NCI-H1092 (cell line): Measurements from ENCODE around the gene CCDC178.

Experiments
- DNase-seq: peaks from one replicate; lab custom pipeline; 2025; lab: John Stamatoyannopoulos, UW

CCDC178 gene

DNA sequence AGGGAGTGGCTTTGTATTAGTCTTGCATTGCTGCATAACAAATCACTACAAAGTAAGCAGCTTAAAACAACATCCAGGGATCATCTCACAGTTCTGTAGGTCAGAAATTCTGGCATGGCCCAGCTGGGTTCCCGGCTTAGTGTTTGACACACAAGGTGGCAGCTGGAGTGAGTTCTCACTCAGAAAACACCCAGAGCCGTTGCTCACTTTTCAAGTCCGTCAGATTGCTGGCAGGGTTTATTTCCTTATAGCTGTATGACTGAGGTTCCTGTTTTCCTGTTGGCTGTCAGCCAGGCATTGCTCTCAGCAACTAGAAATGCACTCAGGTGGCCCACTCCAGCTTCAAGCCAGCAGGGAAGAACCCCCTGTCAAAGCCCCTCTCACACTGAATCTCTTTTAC, 324.1 kb downstream of the CCDC178 start:
- peak; percentile 25 for DNase-seq

DNA sequence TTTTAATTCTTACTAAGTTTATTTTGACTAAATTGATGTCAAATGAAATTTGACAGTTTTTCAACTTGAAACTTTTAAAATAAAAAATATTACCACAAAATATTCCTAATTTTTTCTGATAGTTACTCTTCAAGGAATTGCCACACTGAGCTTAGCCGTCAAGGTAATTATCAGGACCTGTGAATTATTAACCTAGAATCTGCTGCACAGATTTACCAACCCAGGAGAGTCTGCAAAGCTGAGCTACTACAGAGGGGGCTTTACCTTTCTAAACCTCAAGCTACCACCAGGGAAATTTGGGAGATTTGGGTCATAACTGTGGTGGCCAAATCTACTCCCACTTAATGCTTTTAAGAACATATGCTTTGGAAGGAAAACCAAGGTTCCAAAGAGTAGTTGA, 324.6 kb downstream of the CCDC178 start:
- no peak for DNase-seq

DNA sequence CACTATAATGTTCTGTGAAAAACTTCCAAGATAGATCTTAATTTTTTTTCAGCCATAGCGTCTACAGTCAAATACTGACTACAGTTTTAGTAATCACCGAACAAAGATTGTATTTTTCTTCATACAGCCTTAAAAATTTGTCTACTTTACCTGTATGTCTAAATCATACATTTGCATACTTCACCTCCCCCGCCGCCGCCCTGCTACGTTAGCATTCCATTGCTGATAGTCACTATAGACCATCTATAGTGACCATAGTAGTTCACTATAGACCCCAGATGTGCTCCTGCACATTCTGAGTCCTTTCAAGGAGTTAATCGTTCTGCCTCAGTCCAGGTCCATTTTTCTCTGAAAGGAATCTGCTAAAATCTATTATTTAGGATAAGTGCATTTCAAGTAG, 325.0 kb downstream of the CCDC178 start:
- DNase-seq = no peak

DNA sequence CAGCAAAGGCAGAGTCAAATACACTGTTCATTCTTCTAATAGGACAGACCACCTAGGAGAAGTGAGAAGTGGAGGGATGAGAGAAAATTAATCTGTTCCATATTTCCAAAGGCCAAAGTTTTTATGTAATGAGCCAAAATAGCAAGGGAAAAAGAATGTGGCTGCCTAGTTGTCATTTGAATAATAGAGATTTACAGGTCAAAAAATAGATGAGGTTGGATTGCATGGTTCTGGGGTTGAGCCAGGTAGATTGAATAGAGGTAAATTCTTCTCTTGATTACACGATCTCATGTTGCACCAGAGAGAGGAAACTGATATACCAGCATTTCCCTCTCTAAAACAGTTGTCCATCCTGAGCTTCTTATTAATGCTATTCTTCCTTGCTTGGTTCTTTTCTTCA, 325.8 kb downstream of the CCDC178 start:
- no peak for DNase-seq

DNA sequence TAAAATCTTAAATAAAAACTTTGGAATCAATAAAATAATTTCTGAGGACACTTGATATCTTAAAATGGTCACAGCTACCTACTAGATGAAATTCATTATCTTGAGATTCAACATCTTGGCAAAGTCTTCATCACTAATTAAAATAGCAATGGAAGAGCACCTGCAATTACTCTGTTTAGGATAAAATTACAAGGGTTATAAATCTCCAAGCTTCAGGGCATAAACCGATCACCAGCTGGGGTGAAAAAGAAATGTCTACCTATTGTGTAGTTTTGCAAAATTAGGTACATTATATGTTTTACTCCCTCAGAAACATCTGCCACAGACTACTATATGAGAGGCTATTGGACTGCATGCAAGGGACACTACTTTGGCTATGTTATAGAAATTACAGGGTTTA, 327.1 kb downstream of the CCDC178 start:
- DNase-seq = no peak

DNA sequence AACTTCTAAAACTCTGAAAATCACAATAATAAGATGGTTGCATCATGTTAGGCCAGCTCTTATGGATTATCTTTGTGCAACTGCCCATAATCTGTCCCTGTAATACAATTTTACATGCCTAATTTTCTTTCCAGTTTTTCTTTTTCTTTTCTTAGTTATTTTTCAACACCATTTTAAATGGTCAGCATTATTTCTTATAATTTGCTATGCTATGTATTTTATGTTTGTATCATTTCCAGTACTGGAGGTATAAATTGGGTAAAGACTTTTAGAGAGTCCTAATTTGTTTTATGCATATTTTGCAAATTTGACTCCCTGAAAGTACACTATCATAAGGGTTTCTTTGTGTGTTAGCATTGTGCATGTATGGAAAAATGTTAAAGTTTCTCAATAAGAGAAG, 333.0 kb downstream of the CCDC178 start:
- no peak for DNase-seq

DNA sequence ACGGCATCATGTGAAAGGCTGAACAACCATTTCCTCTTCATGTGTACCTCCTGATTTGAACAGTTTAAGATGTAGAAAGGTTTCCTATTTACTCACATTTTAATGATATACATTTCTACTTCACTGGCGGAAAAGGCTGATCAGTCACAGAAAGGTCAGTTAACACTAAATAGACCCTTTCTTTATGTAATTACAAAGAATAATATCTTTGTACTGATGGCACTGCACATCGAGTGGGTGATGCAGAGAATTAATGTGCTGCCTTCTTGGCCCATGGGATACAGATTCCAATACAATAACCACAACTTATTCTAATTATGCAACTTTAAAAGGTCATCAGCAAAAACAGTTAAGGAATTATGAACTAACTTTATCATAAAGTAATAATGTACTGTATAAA, 339.2 kb downstream of the CCDC178 start:
- no peak for DNase-seq

DNA sequence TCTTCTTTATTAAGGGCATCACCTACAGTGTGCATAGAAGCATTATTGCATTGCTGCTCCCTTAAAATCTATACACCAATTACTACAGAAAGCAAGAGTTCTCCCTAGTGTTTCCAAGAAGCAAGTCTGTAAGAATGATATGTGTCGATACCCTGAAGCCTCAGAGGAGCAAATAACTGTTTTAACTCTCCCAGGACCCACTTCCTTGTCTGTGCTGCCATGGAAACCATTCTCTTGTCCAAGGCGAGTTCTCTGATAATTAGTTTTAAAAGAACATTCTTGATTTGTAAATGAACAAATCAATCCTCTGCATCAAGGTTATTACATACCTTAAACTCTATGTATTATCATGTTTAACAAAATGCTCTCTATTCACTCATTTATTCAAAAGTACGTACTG, 340.9 kb downstream of the CCDC178 start:
- no peak for DNase-seq

DNA sequence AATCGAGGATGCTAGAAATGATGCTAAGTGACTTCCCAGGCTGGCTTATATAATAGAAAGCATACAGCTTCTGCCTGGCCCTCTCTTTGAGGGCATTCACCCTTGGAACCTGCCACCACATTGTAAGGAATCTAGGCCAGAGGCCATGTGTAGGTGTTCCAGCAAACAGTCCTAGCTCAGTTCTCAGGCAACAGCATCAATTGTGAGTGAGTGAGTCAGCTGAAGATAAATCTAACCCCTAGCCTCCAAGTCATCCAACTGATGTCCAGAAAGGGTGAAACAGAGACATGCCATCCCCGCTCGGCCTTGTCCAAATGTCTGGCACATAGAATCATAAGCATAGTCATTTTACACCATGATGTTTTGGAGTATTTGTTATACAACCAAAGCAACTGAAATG, 343.4 kb downstream of the CCDC178 start:
- no peak for DNase-seq

DNA sequence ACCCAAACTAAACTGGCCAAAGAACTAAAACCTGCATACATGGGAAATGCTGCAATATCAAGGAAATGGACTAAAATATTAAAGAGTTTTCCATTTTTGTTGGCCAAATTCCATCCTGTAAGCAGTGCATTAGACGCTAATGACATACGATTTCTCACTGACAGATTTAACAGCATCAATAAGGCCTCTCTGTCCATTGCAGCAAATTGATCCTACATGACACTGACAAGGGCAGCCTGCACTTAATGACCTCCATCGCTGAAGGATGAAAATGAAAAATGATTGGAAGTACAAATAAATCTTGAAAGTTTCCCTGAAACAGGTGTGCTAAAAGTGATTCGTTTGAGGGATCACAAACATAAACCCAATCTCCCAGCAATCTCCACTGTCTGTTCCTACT, 350.1 kb downstream of the CCDC178 start:
- DNase-seq = no peak

DNA sequence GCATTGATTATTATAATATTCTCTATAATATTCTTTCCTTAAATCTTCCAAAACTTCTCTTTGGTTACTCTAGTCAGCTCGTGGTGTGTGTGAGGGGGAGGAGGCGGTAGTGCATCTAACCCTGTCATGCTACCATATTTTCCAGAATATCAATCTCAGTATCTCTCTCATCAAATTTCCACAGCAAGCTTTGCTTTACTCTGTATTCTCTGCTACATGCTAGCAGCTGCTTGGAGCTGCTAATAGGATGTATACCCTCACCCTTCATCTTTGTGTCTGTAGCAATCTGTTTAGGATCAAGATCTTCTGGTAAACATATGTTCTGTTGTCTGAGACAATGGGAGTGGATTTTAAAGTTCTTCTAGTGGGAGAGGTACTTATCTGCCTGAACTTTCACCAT, 363.9 kb downstream of the CCDC178 start:
- DNase-seq = no peak

DNA sequence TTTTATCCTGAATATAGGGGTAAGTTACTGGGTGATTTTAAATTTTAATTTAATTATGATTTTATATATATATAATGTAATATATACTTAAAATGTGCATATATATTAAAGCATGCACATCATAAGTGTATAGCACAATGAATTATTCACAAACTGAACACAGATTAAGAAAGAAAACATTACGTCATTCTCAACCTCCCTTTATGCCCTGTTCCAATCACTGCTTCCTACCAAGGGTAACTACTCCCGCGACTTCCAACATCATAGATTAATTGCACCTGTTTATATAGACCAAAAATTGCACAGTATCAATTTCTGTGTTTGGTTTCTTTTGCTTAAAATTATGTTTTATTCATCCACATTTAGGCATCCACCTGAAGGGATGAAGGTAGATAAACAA, 366.4 kb downstream of the CCDC178 start:
- DNase-seq = no peak

DNA sequence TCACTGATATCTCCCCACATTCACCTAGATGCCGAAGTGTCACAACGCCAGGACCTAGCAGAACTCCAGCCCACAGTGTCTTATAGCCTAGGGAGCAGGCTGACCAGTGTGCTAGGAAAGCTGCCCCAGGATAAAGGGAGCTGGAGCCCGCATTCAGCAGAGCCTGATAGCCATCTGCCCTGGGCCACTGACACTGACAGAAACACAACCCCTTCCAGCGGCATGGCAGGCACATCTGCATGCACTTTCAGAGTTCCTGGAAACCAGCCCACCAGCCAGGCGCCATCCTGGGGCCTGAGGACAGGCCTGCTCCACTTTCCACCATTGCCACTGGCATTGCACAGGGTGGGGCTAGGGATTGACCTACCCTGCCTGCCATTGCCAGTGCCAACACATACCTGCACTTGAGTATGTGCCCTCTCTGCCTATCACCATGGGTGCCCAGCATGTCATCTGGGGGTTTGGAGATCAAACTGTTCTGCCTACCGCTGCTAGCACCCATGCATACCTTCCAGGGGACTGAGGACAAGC, 377.6 kb downstream of the CCDC178 start:
- no peak for DNase-seq

DNA sequence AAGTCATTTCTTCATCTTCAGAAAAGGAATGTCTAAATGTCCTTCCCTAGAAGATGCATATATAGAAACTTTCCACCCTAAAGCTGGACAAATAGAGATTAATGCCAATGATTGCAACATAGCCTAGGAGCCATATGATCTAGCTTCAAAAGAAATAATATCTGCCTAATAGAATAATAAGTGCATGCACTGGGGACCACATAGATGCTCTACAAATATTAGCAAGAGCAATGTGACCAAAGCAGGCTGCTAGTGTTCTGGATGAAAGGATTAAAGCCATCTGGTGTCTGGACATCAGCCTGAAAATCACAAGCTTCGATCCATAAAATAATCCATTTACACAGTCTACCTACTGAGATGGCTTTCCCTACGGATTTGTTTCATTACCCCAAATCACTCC, 387.6 kb downstream of the CCDC178 start:
- peak; percentile 4 for DNase-seq

DNA sequence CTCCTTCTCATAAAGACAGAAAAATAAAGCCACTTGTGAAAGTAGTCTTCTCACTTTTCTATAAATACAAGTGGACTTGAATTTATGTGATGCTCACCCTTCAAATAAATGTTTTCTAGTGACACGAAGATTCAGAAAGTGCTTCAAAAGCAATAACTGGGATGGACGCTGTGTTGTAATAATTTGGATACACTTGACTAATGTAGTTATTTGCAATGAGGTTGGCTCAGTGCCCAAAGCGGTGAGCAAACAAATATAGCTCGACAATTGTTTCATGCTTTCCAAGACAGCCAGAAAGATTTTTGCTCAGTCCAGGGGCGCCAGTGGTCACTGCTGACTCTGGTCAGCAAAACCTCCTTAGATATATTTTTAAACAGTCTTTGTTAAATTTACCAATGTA, 389.1 kb downstream of the CCDC178 start:
- peak; percentile 87 for DNase-seq

DNA sequence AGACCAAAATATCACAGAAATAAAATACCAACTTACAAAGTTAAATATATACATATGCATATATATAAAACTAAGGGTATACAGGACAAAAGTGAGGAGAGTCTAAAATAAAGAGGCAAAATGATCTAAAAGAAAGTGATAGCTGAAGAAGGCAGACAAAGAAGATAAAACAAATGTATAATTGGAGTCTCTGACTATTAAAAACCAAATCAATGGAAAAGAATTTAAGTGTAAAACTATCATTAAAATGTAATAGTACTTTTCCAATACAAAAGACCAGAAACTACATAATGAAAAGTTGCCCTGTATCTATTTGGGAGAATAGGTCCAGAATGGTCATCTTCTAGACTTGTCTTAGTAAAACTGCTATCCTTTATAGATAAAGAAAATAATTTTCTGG, 400.3 kb downstream of the CCDC178 start:
- no peak for DNase-seq

DNA sequence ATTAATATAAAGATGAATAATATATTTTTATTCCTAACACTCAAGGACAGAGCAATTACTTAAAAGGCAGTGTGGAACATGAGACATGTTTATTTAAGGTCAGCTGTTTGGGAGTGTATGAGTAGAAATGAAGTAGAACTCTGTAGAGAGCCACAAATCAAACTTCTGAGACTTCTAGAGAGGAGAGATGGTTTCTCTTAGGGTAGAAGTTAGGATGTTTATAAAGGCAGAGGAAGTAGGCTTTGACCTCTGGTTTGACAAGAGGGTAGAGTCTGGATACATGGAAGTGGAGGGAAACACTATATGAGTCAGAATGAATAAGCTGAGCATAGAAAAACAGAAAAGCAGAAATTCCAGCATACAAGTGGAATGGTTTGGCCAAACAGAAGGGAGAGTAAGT, 405.6 kb downstream of the CCDC178 start:
- DNase-seq = no peak

DNA sequence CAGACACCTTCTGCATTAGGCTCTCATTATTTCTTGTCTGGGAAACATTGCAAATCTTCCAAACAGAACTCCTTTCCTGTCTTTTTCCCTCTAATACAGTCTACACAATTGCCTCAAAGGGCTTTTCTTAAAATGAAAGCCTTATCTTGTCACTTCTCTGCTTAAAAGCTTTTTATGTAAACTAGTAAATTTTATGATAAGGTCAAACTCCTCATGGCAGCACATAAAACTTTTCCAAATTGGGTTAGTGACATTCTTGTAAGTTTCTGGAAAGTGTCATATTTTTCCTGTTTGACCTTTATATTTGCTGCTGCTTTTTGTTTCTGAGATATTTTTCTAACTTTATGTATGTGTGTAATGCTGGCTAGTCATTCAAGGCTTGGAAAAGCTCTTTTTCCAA, 406.3 kb downstream of the CCDC178 start:
- DNase-seq = no peak

DNA sequence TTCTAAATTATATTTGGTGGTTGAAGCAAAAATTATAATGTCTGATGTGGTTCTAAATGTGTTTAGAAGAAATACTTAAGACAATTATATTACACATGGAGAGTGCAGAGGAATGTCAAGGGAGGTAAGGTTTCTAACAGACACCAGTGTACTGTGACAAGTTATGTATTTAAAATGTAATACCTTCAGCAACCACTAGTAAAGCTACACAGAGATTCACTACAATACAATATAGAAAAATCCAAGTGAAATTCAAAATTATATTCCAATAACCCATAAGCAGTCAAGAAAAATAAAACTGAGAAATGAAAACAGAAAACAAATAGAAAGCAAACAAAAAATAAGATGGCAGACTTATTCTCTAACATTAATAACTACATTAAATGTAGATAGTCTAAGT, 418.2 kb downstream of the CCDC178 start:
- DNase-seq = no peak

DNA sequence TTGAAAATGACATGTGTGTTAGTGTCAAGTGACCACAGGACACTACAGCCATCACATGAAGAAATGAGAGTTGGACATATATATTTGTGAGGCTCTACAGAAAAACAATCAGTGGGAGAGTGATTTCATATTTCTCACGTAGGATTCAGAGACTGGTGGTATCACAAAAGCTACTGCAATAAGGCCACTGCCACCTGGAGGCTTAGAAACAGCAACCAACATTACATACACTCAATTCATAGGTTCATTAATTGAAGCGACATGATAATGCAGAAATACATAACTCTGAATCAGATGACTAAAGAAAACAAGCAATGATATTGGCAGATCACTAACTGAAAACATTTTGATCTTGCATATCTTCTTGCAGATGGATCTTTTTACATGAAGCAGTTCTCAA, 419.6 kb downstream of the CCDC178 start:
- no peak for DNase-seq

DNA sequence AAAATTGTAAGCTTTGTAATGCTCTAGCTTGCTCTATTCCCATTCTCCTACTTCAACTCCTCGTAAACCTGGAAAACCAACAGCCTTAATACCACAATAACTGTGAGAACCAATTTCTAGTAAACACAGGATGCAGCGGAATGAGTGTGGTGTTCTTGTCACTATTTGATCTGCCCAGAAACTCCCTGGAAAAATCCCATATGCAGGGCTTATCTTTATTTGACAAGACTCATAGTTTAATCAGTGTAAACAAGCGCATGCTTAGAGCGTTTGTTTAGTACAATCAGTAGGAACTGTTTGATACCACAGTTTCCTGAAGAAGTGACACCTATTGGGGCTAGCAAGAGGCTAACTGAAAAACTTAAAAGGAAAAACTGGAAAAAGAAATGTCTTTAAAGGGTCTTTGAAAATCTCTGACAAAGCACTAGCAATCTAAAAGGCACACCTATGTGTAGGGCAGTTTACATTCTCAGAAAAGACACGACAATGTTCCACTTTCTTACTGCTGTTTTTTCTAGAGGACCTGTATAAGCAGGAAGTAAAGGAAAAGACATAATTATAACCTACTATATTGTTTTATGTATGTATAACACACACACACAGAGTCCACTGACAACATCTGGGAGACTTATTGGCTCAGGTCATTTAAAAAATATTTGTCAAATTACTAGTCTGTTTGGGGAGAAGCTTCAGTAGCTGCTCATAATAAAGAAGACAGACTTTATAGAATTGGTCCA, 426.3 kb downstream of the CCDC178 start:
- DNase-seq = no peak

DNA sequence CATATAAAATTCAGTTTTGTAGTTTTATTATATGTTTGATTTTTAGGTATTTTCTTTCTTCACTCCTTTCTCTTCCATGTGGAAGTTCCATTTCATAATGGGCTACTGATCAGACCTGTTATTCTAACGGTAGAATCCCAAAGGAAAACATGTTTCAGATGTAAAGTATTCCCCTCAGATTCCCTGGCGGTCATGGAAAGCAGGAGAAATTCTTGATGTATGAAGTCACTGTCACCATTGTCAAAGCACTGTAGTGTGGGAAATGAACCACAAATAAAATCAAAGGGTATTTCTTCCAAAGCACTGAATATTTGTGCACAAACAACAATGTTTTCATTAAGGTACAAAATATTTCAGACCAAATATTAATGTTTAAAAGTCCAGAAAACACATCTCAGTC, 430.4 kb downstream of the CCDC178 start:
- DNase-seq = no peak

DNA sequence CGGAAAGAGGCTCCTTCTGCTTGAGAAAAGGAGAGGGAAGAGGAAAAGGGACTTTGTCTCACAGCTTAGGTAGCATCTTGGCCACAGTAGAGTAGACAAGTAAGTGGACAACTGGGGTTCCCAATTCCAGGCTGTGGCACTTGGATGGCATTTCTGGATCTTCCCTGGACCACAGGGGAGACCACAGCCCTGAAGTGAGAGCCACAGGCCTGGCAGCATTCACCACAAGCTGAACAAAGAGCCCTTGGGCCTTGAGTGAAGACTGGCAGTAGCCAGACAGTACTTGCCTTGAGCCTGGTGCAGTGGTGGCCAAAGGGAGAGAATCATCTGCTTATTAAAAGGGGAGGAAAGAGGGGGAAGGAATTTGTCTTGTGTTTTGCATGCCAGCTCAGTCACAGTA, 441.6 kb downstream of the CCDC178 start:
- no peak for DNase-seq

DNA sequence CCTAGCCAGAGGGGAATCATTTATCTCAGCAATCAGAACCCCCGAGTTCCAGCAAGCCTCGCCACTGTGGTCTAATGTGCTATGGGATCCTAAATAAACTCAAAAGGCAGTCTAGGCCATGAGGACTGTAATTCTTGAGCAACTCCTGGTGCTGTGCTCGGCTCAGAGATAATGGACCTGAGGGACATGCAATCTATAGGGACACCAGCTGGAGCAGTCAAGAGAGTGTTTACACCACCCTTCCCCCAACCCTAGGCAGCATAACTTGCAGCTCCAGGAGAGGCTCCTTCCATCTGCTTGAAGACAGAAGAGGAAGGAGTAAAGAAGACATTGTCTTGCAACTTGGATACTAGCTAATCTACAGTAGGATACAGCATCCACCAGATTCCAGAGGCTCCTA, 442.2 kb downstream of the CCDC178 start:
- no peak for DNase-seq
